Neural progenitor cell (in vitro differentiated cells): ENCODE measurements around the gene GDPD5.

ENCODE experiments used
- CTCF ChIP-seq: fragments of 200-600 bp; sonication (generic); IDR thresholded peaks from 2 replicates; pipeline ENCODE4 v1.5.1; 2017; ENCODE audit warnings: antibody characterized with exemption, mild to moderate bottlenecking
- EZH2 ChIP-seq: fragments of 200-600 bp; sonication (generic); IDR thresholded peaks from 2 replicates; pipeline ENCODE4 v1.6.1; 2017; ENCODE audit warnings: antibody characterized with exemption, mild to moderate bottlenecking, moderate library complexity

- TF ChIP-seq CTCF (no peak), EZH2 (no peak)
Observed at GRCh38 chr11:75450236-75450635, 75.5 kb downstream of the GDPD5 start.
